ENCODE results near the gene GSDME.

The GSDME gene

DNA sequence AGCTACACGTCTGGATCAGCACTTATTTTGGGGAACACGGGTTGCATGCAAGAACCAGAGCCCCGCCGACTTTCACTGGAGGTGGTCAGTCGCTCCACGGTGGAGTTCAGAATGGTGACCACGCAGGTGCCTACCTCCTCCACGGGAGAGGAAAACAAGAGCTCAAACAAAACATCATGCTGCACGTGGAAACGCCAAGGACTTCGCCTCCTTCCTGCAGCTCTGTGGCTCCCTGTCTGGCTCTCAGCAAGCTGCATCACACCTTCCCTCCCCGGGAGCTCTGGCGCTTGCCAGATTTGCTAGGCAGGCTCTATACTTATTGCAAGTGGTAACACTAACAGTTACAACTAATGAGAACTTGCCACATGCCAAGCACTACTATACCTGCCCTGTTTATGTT lies 26.0 kb downstream of the GSDME start:
- Histone ChIP-seq H3K79me2 (ENCODE audit: low read length) (no peaks in the 10 kb centered on the region), H2AFZ (ENCODE audit: low read length) (no peak overlapping the region), H3K36me3 (replicated peaks; ENCODE audit: insufficient read depth, low read length) (no peaks in the 10 kb centered on the region), H3K27ac (ENCODE audit: low read length) (no peak overlapping the region), H3K4me1 (ENCODE audit: low read length) (peaks cover 47% of the 10 kb centered on the region), H3K9me2 (replicated peaks; ENCODE audit: insufficient read depth, low read length) (no peaks in the 10 kb centered on the region), H3K27me3 (replicated peaks; ENCODE audit: insufficient read depth, low read length) (no peaks in the 10 kb centered on the region), H3F3A (ENCODE audit: insufficient read depth, low read length) (peaks cover 15% of the 10 kb centered on the region; the same call in 1 of the 2 replicates), H4K20me1 (ENCODE audit: insufficient read depth, low read length) (no peaks in the 10 kb centered on the region), H3K4me3 (ENCODE audit: low read length) (no peak overlapping the region), H3K9ac (ENCODE audit: low read length) (no peak overlapping the region), H3K9me3 (replicated peaks; ENCODE audit: insufficient read depth, low read length) (no peaks in the 10 kb centered on the region), H3K4me2 (ENCODE audit: low read depth, low read length) (no peak overlapping the region)
- DNase-seq, result no peak
- TF ChIP-seq, protein P1, sequence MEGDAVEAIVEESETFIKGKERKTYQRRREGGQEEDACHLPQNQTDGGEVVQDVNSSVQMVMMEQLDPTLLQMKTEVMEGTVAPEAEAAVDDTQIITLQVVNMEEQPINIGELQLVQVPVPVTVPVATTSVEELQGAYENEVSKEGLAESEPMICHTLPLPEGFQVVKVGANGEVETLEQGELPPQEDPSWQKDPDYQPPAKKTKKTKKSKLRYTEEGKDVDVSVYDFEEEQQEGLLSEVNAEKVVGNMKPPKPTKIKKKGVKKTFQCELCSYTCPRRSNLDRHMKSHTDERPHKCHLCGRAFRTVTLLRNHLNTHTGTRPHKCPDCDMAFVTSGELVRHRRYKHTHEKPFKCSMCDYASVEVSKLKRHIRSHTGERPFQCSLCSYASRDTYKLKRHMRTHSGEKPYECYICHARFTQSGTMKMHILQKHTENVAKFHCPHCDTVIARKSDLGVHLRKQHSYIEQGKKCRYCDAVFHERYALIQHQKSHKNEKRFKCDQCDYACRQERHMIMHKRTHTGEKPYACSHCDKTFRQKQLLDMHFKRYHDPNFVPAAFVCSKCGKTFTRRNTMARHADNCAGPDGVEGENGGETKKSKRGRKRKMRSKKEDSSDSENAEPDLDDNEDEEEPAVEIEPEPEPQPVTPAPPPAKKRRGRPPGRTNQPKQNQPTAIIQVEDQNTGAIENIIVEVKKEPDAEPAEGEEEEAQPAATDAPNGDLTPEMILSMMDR (IDR thresholded peaks at IDR 0.05; ENCODE audit: low read length), result no peak
- TF ChIP-seq EZH2 (optimal IDR thresholded peaks at IDR 0.05; ENCODE audit: low read depth, low read length) (no peak), EZH2phosphoT487 (IDR thresholded peaks at IDR 0.05; ENCODE audit: low read length) (no peak)

DNA sequence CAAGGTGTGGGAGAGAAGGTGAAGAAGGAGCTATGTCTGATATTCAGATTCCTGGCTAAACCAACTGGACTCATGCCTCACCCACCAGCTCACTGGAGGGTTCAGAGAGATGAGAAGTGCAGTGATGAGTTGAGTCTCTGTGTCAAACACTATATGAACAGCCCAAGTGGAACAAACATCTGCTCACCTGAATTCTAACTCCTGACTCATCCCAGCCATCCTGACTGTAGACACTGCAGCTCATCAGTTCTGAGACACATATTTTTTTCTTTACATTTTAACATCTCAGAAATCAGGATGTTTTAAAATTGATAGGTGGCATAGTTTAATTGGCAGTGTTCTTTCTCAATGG lies 27.3 kb downstream of the GSDME start:
- H3K79me2 ChIP-seq (ENCODE audit: low read length), result no peaks in the 10 kb centered on the region
- no peak overlapping the region for H3K4me2 ChIP-seq (ENCODE audit: low read depth, low read length)
- H3K4me3 ChIP-seq (ENCODE audit: low read length), result no peak overlapping the region
- no peak for DNase-seq
- H3K4me1 ChIP-seq (ENCODE audit: low read length), result peaks cover 47% of the 10 kb centered on the region
- no peak for TF ChIP-seq EZH2 (optimal IDR thresholded peaks at IDR 0.05; ENCODE audit: low read depth, low read length)
- TF ChIP-seq, protein P1 (IDR thresholded peaks at IDR 0.05; ENCODE audit: low read length), result no peak
- TF ChIP-seq EZH2phosphoT487 (IDR thresholded peaks at IDR 0.05; ENCODE audit: low read length), result no peak
- H3K36me3 ChIP-seq (replicated peaks; ENCODE audit: insufficient read depth, low read length), result no peaks in the 10 kb centered on the region
- no peak overlapping the region for H2AFZ ChIP-seq (ENCODE audit: low read length)
- no peaks in the 10 kb centered on the region for H3K9me2 ChIP-seq (replicated peaks; ENCODE audit: insufficient read depth, low read length)
- H3F3A ChIP-seq (ENCODE audit: insufficient read depth, low read length), result peaks cover 15% of the 10 kb centered on the region; the same call in 1 of the 2 replicates
- H3K9ac ChIP-seq (ENCODE audit: low read length), result no peak overlapping the region
- no peak overlapping the region for H3K27ac ChIP-seq (ENCODE audit: low read length)
- H4K20me1 ChIP-seq (ENCODE audit: insufficient read depth, low read length), result no peaks in the 10 kb centered on the region
- H3K9me3 ChIP-seq (replicated peaks; ENCODE audit: insufficient read depth, low read length), result no peaks in the 10 kb centered on the region
- no peaks in the 10 kb centered on the region for H3K27me3 ChIP-seq (replicated peaks; ENCODE audit: insufficient read depth, low read length)

DNA sequence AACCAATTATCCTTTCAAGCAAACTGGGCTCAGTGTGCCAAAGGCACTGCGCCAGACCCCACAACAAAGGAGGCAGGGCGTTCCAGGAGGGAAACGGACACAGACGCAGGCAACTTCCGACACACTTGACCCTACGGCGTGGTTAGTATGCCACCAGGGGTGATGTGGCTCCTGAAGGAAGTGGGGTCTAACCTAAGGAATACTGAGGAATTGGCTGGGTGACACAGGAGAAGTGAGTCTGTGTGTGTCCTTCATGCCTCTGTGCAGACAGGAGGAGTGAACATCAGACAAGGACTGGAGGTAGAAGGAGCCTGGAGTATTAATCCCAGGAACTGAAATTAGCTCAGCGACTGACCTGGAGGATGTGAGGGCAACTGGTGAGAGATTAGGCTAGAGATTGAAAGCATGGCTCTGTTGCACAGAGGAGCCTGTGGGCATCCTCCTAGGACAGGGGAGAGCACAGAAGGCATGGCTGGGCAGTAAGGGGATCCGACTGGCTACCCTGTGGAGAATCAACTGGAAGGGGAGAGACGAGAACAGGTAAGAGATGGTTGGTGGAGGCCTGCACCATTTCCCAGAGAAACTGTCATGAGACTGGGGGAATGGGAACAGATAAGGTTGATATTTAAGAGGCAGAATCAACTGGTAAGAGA lies 27.8 kb downstream of the GSDME start:
- Histone ChIP-seq H3K4me2 (ENCODE audit: low read depth, low read length) (no peak overlapping the region), H3K9me2 (replicated peaks; ENCODE audit: insufficient read depth, low read length) (no peaks in the 10 kb centered on the region), H4K20me1 (ENCODE audit: insufficient read depth, low read length) (no peaks in the 10 kb centered on the region), H3K9me3 (replicated peaks; ENCODE audit: insufficient read depth, low read length) (no peaks in the 10 kb centered on the region), H2AFZ (ENCODE audit: low read length) (no peak overlapping the region), H3K36me3 (replicated peaks; ENCODE audit: insufficient read depth, low read length) (no peaks in the 10 kb centered on the region), H3K4me1 (ENCODE audit: low read length) (peaks cover 47% of the 10 kb centered on the region), H3F3A (ENCODE audit: insufficient read depth, low read length) (peaks cover 15% of the 10 kb centered on the region; the same call in 1 of the 2 replicates), H3K9ac (ENCODE audit: low read length) (no peak overlapping the region), H3K79me2 (ENCODE audit: low read length) (no peaks in the 10 kb centered on the region), H3K27ac (ENCODE audit: low read length) (no peak overlapping the region), H3K27me3 (replicated peaks; ENCODE audit: insufficient read depth, low read length) (no peaks in the 10 kb centered on the region), H3K4me3 (ENCODE audit: low read length) (no peak overlapping the region)
- TF ChIP-seq EZH2phosphoT487 (IDR thresholded peaks at IDR 0.05; ENCODE audit: low read length), result no peak
- TF ChIP-seq, protein P1 (IDR thresholded peaks at IDR 0.05; ENCODE audit: low read length), result no peak
- no peak for TF ChIP-seq EZH2 (optimal IDR thresholded peaks at IDR 0.05; ENCODE audit: low read depth, low read length)
- no peak for DNase-seq

All from MM.1S (cell line).